ENCODE results near the gene HSPBP1.

Gene HSPBP1

DNA sequence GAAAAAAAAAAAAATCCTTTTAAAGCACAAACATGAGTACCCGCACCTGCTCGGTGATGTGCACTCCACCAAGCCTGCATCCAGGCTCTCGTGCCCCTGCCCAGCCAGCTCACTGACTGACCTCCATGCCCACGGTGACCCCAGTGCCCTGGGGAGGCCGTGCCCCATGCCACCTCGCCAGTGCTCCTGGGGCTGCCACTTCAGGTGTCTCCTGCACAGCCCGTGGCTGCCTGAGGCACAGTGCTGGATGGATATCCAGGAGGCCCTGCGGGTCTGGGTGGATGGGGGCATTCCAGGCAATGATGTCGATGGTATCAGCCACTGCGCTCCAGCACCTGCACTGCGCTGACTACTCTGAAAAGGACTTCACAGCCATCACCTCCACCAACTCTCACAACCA lies 30.1 kb downstream of the HSPBP1 start:
- peaks cover 4% of the 10 kb centered on the region; the same call in 1 of the 2 replicates for H3F3A ChIP-seq (ENCODE audit: insufficient read depth, low read length)
- no peak for TF ChIP-seq EZH2 (IDR thresholded peaks at IDR 0.05; ENCODE audit: borderline replicate concordance, low read length)
- TF ChIP-seq, protein P1, sequence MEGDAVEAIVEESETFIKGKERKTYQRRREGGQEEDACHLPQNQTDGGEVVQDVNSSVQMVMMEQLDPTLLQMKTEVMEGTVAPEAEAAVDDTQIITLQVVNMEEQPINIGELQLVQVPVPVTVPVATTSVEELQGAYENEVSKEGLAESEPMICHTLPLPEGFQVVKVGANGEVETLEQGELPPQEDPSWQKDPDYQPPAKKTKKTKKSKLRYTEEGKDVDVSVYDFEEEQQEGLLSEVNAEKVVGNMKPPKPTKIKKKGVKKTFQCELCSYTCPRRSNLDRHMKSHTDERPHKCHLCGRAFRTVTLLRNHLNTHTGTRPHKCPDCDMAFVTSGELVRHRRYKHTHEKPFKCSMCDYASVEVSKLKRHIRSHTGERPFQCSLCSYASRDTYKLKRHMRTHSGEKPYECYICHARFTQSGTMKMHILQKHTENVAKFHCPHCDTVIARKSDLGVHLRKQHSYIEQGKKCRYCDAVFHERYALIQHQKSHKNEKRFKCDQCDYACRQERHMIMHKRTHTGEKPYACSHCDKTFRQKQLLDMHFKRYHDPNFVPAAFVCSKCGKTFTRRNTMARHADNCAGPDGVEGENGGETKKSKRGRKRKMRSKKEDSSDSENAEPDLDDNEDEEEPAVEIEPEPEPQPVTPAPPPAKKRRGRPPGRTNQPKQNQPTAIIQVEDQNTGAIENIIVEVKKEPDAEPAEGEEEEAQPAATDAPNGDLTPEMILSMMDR (IDR thresholded peaks at IDR 0.05; ENCODE audit: low read length): no peak
- peaks cover 81% of the 10 kb centered on the region for H3K36me3 ChIP-seq (ENCODE audit: insufficient read depth, low read length)
- H3K4me2 ChIP-seq (ENCODE audit: low read length): no peak overlapping the region; the same call in 1 of the 2 replicates
- no peak overlapping the region for H3K9ac ChIP-seq (ENCODE audit: low read length)
- no peaks in the 10 kb centered on the region for H3K9me3 ChIP-seq (ENCODE audit: low read length)
- no peaks in the 10 kb centered on the region for H3K27me3 ChIP-seq (ENCODE audit: insufficient read depth, low read length)
- H2AFZ ChIP-seq (ENCODE audit: low read length): no peak overlapping the region
- H3K79me2 ChIP-seq (ENCODE audit: insufficient read depth, low read length): peaks cover 67% of the 10 kb centered on the region
- H3K27ac ChIP-seq (ENCODE audit: low read depth, low read length, poor library complexity, severe bottlenecking): no peak overlapping the region
- H3K4me3 ChIP-seq (ENCODE audit: low read depth, low read length, poor library complexity, severe bottlenecking): no peak overlapping the region
- H3K9me2 ChIP-seq (ENCODE audit: low read depth, low read length): no peaks in the 10 kb centered on the region
- H3K4me1 ChIP-seq (ENCODE audit: insufficient read depth, low read length, severe bottlenecking): peaks cover 49% of the 10 kb centered on the region
- H4K20me1 ChIP-seq (ENCODE audit: insufficient read depth, low read length): no peaks in the 10 kb centered on the region

DNA sequence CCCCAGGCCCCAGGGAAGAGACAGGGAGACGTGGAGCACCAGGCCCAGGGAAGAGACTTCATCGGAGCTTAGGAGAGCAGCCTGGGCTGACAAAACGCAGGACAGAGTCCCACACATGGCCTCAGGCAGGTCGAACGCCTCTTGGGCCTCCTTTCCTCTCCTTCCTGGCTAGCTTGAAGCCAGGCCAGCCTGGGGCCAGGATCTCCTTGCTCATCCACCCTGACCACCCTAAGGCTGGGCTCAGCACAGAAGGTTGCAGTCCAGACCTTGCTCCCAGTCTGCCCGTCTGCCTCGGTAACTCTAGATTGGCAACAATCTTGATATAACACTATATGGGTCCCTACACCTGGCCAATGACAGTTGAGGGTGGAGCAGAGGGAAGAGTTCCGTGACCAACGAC lies 31.2 kb downstream of the HSPBP1 start:
- no peaks in the 10 kb centered on the region for H3F3A ChIP-seq (ENCODE audit: insufficient read depth, low read length)
- H3K4me3 ChIP-seq (ENCODE audit: low read depth, low read length, poor library complexity, severe bottlenecking): no peak overlapping the region
- peaks cover 93% of the 10 kb centered on the region for H3K36me3 ChIP-seq (ENCODE audit: insufficient read depth, low read length)
- H2AFZ ChIP-seq (ENCODE audit: low read length): no peak overlapping the region
- no peak for TF ChIP-seq EZH2 (IDR thresholded peaks at IDR 0.05; ENCODE audit: borderline replicate concordance, low read length)
- TF ChIP-seq, protein P1 (IDR thresholded peaks at IDR 0.05; ENCODE audit: low read length): no peak
- H3K79me2 ChIP-seq (ENCODE audit: insufficient read depth, low read length): peaks cover 62% of the 10 kb centered on the region
- peaks cover 38% of the 10 kb centered on the region for H3K4me1 ChIP-seq (ENCODE audit: insufficient read depth, low read length, severe bottlenecking)
- H3K9me3 ChIP-seq (ENCODE audit: low read length): no peaks in the 10 kb centered on the region
- no peak overlapping the region; the same call in 1 of the 2 replicates for H3K4me2 ChIP-seq (ENCODE audit: low read length)
- no peaks in the 10 kb centered on the region for H3K27me3 ChIP-seq (ENCODE audit: insufficient read depth, low read length)
- H4K20me1 ChIP-seq (ENCODE audit: insufficient read depth, low read length): no peaks in the 10 kb centered on the region
- no peak overlapping the region for H3K9ac ChIP-seq (ENCODE audit: low read length)
- H3K9me2 ChIP-seq (ENCODE audit: low read depth, low read length): no peaks in the 10 kb centered on the region
- H3K27ac ChIP-seq (ENCODE audit: low read depth, low read length, poor library complexity, severe bottlenecking): no peak overlapping the region

DNA sequence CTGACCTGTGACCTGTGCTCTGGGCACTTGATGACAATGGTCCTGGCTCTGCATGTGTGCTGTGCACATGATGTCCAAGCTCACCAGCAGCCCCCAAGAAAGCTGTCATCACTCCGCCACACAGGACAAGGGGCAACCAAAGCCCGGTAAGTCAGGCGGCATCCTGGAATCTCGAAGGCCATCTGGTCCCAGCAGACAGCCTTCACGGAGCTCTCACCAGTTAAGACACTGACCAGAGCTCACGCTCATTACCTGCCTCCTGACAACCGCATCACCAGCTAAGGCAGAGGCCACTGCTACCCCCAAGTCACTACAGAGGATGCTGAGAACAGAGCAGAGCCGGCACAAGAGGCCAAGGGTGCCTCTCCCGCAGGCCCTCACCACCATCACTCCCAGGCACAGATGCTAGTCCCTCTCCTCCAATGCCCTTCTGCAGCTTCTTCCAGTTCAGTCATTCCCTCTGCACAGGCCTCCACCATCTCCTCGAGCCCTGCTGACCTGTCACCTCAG lies 31.7 kb downstream of the HSPBP1 start:
- TF ChIP-seq EZH2 (IDR thresholded peaks at IDR 0.05; ENCODE audit: borderline replicate concordance, low read length): no peak
- TF ChIP-seq, protein P1 (IDR thresholded peaks at IDR 0.05; ENCODE audit: low read length): no peak
- peaks cover 57% of the 10 kb centered on the region for H3K79me2 ChIP-seq (ENCODE audit: insufficient read depth, low read length)
- H3F3A ChIP-seq (ENCODE audit: insufficient read depth, low read length): no peaks in the 10 kb centered on the region
- H3K4me3 ChIP-seq (ENCODE audit: low read depth, low read length, poor library complexity, severe bottlenecking): no peak overlapping the region
- peaks cover 33% of the 10 kb centered on the region for H3K4me1 ChIP-seq (ENCODE audit: insufficient read depth, low read length, severe bottlenecking)
- H3K36me3 ChIP-seq (ENCODE audit: insufficient read depth, low read length): peaks cover 97% of the 10 kb centered on the region
- H4K20me1 ChIP-seq (ENCODE audit: insufficient read depth, low read length): no peaks in the 10 kb centered on the region
- no peaks in the 10 kb centered on the region for H3K9me2 ChIP-seq (ENCODE audit: low read depth, low read length)
- H2AFZ ChIP-seq (ENCODE audit: low read length): no peak overlapping the region
- no peak overlapping the region for H3K27ac ChIP-seq (ENCODE audit: low read depth, low read length, poor library complexity, severe bottlenecking)
- H3K9me3 ChIP-seq (ENCODE audit: low read length): no peaks in the 10 kb centered on the region
- H3K9ac ChIP-seq (ENCODE audit: low read length): no peak overlapping the region
- no peaks in the 10 kb centered on the region for H3K27me3 ChIP-seq (ENCODE audit: insufficient read depth, low read length)
- no peak overlapping the region; the same call in 1 of the 2 replicates for H3K4me2 ChIP-seq (ENCODE audit: low read length)
